HG03280 (cell line): Measurements from ENCODE around the gene SYVN1.
A peak's percentile ranks its signal among the peaks of the same experiment; 100 is the strongest.
"Not testable (repeated sequence)": the region's sequence is repeated elsewhere in the genome, so short reads cannot be mapped to it uniquely, and the experiment has no call there.

Source experiments
- ATAC-seq: cut with Tn5 transposase; IDR thresholded peaks from one replicate; pipeline ENCODE4 v1.9.1; 2021; ENCODE audit warnings: mild to moderate bottlenecking, moderate library complexity; ENCODE audit not compliant: unreplicated experiment

SYVN1 gene

DNA sequence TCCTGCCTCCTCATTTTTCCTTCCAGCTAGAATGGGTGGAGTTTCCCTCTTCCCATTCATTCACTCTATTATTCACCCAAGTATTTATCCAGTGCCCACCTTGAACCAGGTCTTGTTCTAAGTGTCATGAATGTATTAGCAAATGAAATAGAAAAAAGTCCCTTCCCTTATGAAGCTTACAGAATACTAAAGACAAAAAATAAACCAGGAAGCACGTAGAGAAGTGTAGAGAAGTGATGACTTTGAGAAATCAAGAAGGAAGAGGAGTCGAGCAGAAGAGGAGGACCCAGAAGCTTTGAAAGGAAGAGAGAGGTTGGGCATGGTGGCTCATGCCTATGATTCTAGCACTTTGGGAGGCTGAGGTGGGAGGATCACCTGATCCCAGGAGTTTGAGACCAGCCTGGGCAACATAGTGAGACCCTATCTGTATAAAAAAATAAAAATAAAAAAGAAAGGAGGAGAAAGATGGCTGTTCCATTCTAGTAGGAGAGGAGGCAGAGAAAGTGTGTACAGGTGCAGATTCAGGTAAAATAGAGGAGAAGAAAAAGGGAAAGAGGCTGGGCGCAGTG lies 17.1 kb upstream of the SYVN1 start:
- ATAC-seq = no peak

GRCh38 chr11:65150509-65151299 lies 16.4 kb upstream of the SYVN1 start:
- ATAC-seq = no peak

DNA sequence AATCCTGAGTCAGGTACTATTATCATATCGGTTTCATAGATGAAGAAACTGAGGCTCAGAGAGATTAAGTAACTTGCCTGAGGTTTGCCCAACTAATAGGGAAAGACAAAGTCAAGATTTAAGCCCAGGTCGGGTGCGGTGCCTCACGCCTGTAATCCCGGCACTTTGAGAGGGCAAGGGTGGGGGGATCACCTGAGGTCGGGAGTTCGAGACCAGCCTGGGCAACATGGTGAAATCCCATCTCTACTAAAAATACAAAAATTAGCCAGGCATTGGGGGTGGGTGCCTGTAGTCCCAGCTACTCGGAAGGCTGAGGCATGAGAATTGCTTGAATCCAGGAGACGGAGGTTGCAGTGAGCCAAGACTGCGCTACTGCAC lies 15.8 kb upstream of the SYVN1 start:
- not testable (repeated sequence) for ATAC-seq

DNA sequence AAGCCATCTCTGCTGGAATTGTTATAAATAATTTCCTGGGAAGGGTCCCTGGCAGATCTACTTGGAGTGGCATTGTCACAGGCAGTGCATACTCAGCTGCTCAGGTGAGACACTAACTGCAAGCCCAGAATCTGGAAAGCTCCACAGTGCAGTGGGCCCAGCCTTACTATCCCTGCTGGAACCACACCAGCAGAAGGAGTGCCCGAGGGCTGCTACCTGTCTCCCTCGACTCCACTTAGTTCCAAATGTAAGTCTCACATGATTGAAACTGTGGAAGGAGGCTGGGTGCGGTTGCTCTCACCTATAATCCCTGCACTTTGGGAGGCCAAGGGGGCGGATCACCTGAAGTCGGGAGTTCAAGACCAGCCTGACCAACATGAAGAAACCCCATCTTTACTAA lies 14.3 kb upstream of the SYVN1 start:
- ATAC-seq = no peak

GRCh38 chr11:65147352-65148075 lies 13.2 kb upstream of the SYVN1 start:
- ATAC-seq = no peak

DNA sequence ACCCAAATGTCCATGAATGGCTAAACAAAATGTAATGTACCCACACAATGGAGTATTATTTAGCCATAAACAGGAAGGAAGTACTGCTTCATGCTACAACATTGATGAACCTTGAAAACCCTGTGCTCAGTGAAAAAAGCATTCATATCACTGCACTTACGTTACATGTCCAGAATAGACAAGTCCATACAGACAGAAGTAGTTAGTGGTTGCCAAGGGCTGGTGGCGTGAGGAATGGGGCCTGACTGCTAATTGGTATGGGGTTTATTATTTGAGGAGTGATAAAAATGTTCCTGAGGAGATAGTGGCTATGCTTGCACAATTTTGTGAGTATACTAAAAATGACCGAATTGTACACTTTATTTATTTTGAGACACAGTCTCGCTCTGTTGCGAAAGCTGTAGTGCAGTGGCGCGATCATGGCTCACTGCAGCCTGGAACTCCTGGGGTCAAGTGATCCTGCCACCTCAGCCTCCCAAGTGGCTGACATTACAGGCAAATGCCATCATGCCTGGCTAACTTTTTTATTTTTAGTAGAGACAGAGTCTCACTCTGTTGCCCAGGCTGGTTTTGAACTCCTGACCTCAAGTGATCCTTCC lies 7.7 kb upstream of the SYVN1 start:
- ATAC-seq = no peak

GRCh38 chr11:65136515-65137096 lies 2.3 kb upstream of the SYVN1 start:
- no peak for ATAC-seq

DNA sequence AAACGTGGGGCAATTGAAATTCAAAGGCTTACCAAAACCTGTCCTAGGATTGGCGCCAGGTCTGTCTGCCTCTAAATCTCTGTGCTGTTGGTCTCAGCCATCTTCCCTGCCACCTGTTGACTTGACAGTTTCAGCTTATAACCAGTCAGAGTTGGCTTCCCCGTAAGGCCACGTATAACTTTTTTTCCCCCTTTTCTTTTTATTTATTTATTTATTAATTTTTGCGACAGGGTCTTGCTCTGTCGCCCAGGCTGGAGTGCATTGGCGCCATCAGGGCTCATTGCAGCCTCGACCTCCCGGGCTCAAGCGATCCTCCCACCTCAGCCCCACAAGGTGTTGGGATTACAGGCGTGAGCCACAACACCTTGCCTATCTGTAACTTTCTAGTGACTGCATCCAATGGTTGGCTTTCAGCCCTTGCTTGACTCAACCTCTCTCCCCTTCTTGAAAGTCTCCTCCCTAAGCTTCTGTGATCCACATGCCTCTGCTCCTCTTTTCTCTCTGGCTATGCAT lies 1.4 kb upstream of the SYVN1 start:
- ATAC-seq = no peak

GRCh38 chr11:65134952-65135632 lies 773 bp upstream of the SYVN1 start:
- peak; percentile 69 for ATAC-seq

DNA sequence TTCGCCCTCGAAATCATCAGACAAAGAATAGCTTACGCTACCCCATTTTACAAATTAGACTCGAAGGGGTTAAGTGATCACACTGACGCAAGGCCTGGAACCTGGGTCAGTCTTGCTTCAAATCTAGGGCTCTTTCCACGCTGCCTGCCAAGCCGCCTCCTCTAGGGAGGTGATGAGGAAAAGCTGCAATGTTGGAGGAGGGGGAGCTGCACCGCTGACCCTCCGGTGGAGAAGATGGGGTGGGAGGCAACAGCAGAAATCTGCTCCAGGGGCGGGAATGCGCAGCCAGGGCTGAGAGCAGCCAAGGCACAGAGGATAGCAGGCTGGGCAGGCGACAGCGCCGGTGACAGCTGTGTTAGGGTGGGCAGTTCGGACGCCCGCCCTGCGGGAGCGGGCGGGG lies 595 bp downstream of the SYVN1 start:
- ATAC-seq = no peak

DNA sequence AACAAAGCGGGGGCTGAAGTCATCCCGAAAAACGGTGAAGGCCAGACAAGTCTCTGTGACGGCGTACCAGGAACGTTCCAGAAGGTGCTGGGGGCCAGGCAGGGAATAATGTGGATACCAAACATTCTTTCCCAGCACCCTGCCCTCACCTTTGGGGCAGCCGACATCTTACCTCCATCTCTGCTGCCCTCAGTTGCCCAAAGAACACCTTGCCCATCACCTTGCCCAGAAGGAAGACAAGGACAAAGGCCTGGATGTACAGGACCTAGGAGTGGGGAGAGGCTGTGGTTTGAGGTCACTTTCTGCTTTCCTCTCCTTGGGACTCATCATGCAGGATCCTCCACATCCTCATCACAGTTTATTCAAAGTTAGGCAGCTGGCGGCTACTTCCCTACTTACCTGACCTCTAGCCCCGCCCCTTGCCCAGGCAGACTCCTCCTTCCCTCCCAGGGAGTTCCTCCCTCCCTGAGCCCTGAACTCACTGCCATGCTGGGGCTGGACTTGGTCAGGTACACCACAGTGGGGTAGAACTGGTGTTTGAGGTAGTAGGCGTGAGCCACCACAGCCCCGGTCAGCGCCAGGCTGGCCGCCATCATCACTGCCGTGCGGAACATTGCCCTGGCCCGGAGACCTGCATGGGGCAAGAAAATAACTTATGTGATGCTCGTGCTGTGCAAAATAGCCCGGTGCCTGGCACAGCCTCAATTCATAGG lies 1.2 kb downstream of the SYVN1 start:
- no peak for ATAC-seq

- no peak for ATAC-seq
These were observed 1.9 kb downstream of the SYVN1 start for GRCh38 chr11:65132238-65132987.

DNA sequence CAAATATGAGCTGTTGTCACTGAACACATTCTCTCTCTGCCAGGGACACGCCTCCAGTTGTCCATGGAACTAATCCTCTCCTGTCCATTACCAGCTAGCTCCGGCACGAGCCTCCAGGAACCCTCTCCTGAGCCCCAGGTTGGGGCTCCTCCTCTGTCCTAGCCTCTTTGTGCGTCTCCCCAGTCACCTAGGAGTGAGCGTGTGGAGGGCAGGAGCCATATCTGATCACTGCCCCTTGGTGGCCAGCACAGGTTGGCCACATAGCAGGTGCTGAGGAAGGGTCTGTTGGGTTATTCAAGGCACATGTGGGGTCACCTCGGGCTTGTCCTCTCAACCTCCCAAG lies 2.5 kb downstream of the SYVN1 start:
- no peak for ATAC-seq

DNA sequence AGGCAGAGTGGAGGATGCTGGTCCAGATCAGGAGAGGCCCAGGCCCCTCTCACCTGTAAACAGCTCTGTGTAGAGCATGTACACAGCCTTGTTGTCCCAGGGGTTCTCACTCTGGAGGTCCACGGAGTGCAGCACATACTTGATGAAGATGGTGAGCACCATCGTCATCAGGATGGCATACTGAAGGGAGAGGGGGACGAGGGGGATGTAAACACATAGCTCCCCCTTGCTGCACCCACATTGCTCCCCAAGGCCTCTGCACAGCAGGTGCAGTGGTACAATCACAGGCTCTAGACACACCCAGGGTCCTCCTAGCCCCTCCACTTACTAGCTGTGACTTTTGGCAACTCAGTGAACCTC lies 2.9 kb downstream of the SYVN1 start:
- no peak for ATAC-seq

GRCh38 chr11:65130631-65131416 lies 3.5 kb downstream of the SYVN1 start:
- ATAC-seq = no peak

- ATAC-seq = no peak
These were observed 4.5 kb downstream of the SYVN1 start for GRCh38 chr11:65129649-65130441.

DNA sequence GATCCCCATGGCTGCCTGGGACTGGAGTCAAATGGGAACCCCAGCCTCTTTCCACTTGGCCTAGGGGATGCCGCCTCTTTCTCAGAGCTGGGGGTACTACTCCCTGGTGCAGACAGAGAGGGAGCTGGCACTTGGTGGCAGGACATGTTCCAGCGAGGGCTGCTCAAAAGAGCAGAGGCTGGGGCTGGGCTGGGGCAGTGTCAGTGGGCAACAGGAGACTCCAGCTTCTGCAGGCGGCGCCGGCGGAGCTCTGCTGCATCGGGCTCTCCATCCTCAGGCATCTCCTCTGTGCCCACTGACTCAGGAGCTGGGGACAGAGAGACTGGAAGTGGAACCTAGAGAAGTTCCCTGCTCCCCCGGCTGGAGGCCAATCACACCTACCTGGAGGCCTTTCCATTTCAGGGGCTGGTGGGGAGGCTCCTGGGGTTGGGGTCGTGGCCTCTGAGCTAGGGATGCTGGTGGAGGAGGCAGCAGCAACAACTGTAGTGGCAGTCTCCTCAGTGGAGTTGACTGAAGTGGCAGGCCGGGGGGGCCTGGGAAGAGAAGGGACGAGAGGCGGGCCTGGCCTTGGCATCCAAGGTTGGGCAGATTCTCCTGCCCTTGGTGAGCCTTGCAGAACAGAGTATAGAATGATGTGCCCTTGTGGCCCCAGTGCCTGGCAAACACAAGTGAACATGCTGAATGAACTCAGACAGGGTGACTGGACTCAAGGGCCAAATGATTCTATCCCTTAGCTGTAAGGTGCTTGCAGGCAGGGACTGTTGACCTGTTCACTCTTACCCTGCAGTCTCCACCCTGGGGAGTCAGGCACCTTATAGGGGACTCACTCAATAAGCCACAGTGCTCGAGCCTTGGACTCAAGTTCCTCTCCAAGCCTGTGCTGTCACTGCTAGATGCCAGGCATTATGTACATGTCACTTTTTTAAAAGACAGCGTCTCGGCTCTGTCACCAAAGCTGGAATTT lies 5.9 kb downstream of the SYVN1 start:
- ATAC-seq = no peak
